GM18861 (cell line): Measurements from ENCODE around the gene PLGRKT.
A peak's percentile ranks its signal among the peaks of the same experiment; 100 is the strongest.
"Not testable (repeated sequence)": the region's sequence is repeated elsewhere in the genome, so short reads cannot be mapped to it uniquely, and the experiment has no call there.

Experiments used
- ATAC-seq: cut with Tn5 transposase; IDR thresholded peaks from one replicate; pipeline ENCODE4 v1.9.1; 2021; ENCODE audit not compliant: unreplicated experiment

PLGRKT gene

GRCh38 chr9:5433328-5433727 lies 4.4 kb downstream of the PLGRKT start:
- ATAC-seq: not testable (repeated sequence)

DNA sequence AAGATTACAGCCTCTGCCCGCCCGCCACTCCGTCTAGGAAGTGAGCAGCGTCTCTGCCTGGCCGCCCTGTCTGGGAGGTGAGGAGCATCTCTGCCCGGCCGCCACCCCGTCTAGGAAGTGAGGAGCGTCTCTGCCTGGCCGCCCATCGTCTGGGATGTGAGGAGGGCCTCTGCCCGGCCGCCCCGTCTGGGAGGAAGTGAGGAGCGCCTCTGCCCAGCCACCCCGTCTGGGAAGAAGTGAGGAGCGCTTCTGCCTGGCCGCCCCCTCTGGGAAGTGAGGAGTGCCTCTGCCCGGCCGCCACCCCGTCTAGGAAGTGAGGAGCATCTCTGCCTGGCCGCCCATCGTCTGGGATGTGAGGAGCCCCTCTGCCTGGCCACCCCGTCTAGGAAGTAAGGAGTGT lies 4.8 kb downstream of the PLGRKT start:
- ATAC-seq: not testable (repeated sequence)

DNA sequence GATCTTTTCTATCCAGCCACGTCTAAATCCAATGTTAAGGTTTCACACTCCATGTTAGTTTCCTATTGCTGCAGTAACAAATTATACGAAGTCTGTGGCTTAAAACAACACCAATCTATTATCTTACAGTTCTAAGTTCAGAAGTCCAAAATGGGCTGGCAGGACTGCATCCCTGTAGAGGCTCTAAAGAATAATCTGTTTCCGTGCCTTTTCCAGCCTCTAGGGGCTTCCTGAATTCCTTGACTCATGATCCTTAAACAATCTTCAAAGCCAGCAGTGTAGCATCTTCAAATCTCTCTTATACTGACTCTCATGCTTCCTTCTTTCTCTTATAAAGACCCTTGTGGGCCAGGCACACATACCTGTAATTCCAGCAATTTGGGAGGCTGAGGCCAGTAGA lies 6.8 kb downstream of the PLGRKT start:
- no peak for ATAC-seq

GRCh38 chr9:5429873-5430564 lies 7.7 kb downstream of the PLGRKT start:
- no peak for ATAC-seq

DNA sequence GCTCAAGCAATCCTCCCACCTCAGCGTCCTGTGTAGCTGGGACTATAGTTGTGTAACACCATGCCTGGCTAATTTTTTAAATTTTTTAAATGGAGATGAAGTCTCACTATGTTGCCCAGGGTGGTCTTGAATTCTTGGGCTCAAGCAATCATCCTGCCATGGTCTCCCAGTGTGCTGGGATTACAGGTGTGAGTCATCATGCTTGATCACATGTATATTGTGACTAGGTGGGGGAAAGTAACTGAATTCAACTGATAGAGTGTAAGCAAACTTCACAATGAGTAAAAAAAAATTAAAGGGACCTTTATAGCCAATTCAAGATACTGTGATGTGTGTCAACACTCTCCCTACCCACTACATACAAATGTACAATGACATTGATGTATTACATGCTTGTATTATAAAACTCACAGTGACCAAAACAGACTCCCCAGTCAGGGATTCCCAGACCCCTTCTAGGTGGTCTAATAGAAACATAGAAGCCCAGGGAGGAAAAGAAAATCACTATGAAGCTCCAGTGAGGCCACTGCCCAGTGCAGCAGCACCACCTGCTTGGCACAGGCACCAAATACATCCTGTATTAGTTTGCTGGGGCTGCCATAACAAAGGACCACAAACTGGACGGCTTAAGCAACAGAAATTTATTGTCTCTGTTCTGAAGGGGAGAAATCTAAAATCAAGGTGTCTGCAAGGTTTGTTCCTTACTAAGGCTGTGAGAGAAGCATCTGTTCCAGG lies 8.8 kb downstream of the PLGRKT start:
- no peak for ATAC-seq

GRCh38 chr9:5428172-5428571 lies 9.6 kb downstream of the PLGRKT start:
- no peak for ATAC-seq

DNA sequence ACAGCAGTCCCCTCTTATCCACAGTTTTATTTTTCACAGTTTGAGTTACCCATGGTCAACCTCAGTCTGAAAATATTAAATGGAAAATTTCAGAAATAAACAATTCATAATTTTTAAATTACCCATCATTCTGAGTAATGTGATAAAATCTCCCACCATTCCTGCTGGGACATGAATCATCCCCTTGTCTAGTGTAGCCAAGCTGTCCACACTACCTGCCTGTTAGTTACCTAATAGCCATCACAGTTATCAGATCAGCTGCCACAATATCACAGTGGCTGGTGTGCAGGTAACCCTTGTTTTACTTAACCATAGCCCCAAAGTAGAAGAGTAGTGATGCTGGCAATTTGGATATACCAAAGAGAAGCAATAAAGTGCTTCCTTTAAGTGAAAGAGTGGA lies 10.7 kb downstream of the PLGRKT start:
- ATAC-seq: no peak

GRCh38 chr9:5425006-5425628 lies 12.6 kb downstream of the PLGRKT start:
- no peak for ATAC-seq

- no peak for ATAC-seq
Observed at GRCh38 chr9:5422276-5422675, 15.4 kb downstream of the PLGRKT start.

DNA sequence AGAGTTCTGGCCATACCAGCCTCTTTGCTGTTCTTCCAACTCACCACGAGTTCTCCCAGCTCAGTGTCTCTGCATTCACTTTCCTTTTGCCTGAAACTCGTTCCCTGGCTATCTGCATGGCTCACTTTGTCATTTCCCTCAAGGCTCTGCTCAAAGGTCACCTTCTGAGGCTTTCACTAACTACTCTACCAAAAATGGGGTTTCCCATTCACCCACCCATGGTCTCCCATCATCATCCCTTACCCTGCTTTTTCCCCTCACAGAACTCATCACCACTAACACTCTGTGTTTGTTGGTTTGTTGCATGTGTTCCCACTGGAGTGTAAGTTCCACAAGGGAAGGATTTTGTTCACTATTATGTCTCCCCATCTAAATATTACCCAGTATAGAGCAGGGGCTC lies 16.6 kb downstream of the PLGRKT start:
- ATAC-seq: no peak

DNA sequence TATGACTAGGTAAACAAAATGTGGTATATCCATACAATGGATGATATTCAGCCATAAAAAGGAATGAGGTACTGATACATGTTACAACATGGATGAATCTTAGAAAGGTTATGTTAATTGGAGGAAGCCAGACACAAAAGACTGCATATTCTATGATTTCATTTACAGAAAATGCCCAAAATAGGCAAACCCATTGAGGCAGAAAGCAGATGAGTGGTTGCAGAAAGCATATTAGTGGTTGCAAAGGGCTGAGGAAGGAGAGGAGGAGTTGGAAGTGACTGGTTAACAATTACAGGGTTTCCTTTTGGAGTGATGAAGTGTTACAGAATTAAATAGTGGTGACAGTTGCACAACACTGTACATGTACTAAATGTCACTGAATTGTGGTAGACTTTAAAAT lies 17.7 kb downstream of the PLGRKT start:
- no peak for ATAC-seq

DNA sequence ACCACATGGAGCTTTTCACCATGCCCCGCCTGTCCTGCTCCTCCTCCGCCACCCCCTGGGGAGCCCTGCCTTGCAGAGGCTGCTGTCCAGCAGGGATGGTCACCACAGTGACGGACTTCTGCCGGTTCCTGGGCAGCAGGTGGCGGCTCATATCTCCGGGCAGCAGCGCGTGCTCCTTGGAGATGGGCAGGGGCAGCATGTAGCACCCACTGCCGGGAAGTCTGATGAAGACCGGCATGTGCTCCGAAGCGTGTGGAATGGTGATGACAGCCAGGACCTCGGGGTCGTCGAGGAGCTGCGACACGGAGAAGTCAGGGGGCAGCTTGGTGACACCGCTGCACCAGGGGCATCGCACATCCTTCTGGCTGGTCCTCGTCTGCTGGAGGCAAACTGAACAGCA lies 19.2 kb downstream of the PLGRKT start:
- ATAC-seq: no peak

- no peak for ATAC-seq
Observed at GRCh38 chr9:5416953-5417352, 20.8 kb downstream of the PLGRKT start.

- ATAC-seq: no peak
Observed at GRCh38 chr9:5408596-5408995, 29.1 kb downstream of the PLGRKT start.

- ATAC-seq: no peak
Observed at GRCh38 chr9:5402217-5402616, 35.5 kb downstream of the PLGRKT start.

DNA sequence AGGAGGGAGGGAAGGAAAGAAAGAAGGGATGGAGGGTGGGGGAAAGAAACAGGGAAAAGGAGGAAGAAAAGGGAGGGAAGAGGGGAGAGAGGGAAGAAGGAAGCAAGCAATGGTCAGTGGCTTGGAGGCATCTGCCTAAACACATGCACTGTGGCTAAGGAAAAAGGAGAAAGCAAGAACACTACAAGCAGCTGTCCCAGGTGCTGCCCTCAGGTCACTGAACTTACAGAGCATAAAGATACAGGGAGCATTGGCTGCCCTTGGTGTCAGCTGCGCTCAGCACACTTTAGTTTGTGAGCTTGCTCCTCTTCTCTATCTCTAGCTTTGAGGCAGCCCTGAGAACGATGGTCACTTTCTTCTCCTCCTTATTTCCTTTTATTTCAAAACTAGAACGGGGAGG lies 40.2 kb downstream of the PLGRKT start:
- ATAC-seq: not testable (repeated sequence)

GRCh38 chr9:5395428-5395827 lies 42.3 kb downstream of the PLGRKT start:
- ATAC-seq: no peak

DNA sequence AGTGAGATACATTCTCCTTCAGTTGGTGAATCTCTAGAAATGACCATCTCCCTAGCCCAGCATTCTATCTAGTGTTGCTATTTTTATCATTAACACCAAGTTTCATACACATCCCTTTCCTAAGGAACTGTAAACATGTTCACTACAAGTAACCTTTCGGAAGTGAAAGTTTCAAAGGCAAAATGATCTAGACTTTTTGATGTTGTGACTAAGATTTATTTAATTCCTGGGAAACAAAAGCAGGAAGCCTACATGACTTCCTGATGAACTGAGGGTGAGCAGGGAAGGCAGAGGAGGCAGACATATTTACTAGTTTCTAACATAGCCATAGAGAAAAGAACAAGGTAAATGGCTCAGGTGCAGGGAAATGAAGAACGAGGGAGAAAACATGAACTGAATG lies 43.7 kb downstream of the PLGRKT start:
- ATAC-seq: not testable (repeated sequence)

GRCh38 chr9:5393497-5393896 lies 44.2 kb downstream of the PLGRKT start:
- ATAC-seq: no peak

DNA sequence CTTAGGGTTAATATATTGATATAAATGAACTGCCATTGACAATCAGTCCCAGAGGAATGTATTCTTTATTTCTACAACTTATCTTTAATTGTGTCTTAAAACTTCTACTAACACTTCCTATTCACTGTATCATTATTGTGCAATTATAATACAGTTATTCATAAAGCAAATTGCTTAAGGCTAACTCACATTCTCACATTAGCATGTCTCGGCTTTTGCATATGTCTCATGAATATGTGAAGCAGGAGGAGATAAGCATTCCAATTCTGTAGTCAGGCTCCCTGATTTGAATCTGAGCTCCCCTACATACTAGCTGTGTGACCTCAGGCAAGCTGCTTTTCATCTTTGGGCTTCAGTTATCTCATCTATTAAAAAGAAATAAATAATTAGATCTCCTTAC lies 45.4 kb downstream of the PLGRKT start:
- ATAC-seq: no peak

DNA sequence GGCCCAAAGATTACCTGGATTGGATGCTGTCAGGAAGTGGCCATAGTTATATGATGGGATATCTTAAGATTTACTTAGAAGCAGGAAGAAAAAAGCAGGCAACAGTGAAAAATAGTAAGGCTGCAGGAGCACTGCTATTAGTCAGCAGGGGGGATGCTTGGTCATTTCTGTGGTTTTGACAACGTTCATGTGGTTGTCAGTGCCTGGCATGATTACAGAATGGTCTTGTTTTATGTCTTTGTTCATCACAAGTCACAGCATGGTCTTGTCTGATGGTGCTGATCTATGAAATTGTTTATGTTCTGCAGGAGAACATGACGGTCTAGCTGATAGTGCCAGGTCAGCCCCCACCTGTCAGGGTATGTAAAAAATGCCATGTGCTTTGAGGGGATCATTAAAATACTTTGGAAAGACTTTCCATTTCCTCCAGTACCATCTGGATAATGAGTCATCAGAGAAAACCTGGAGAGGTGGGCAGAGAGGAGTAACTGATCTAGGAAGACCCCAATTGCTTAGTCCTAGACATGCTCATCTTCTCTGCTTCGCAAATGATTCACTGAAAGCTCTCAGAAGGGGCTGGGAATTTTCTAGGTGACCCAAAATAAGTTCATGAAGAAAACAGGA lies 48.5 kb downstream of the PLGRKT start:
- ATAC-seq: peak; percentile 71
